NCI-H510A (cell line): ENCODE data around the gene ETNK2.

Source experiments
- DNase-seq: peaks from one replicate; lab custom pipeline; 2025; lab: John Stamatoyannopoulos, UW

ETNK2 gene

GRCh38 chr1:204147406-204148383 is 4.1 kb downstream of the ETNK2 start:
- DNase-seq, result no peak

DNA sequence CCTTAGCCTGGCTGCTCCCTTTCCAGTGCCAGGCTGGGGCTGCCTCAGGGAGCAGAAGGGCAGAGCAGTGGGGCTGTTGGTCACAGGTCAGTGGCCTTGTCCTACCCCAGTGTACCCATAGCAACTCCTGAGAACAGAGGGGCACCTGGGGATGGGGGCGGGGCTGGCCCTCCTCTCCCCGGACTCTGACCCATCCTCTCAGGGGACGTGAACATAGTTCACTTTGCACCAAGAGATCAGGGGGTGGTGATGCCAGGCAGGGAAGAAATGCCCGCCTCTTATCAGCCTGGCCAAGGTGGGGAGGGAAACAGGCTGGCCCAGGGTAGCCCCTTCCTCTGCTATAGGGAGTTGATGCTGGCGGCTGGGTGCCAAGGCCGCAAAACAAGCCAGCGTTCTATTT is 4.9 kb downstream of the ETNK2 start:
- DNase-seq, result no peak

GRCh38 chr1:204146309-204146708 is 5.5 kb downstream of the ETNK2 start:
- no peak for DNase-seq

DNA sequence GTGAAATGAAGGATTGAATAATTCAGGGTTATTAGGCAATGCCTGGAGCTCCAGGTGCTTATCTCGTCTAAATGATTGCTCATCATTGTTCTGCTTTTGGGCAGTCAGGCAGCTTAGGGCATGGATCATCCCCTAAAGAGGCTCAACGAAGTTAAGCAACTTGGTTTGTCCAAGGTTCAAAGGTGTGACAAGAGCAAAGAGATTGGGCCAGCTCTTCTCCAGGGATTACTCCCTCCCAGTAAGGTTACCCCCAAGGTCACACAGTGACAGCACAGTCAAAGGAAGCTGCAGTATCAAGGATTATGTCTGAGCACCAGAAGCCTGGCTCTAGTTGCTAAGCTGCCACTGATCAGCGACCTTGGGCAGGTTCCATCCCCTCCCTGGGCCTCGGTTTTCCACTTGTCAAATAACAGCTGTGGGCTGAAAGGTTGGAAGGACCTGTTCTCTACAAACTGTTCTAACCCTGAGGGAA is 6.8 kb downstream of the ETNK2 start:
- DNase-seq, result no peak

DNA sequence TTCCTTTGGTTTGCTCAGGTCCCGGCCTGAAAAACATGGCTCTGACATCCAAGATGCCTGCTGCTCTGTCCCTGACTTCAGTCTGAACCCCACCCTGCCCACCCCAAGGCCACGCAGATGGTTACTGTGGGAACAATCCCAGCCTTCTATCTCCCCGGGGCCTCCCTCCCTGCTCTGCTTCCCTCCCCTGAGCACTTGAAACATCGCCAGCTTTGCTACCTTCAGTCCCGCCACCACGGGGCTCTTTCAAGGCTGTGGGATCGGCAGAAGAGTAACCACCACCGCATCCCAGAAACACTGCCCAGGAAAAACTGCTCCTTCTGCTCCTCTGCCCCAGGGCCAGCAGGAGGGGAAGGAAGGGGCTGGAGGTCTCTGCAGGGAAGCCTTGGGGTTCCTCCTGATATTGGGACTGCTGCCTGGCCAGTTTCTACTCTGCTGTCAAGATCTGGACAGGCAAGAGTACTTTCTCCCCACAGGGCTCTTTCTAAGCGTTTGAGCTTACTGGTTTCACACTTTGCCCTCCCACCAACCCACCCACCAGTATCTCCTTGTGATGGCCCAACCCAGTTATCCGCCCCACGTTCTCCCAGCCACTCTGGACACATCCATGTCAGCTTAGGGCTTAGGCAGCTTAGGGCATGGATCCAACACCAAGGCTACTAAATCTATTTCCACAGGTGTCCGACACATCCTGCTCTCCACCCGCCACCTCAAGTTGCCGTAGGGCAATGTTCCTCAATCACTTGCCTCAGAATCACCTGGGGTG is 8.4 kb downstream of the ETNK2 start:
- no peak for DNase-seq

GRCh38 chr1:204142032-204142974 is 9.5 kb downstream of the ETNK2 start:
- DNase-seq, result no peak

GRCh38 chr1:204141131-204141530 is 10.7 kb downstream of the ETNK2 start:
- DNase-seq, result no peak

DNA sequence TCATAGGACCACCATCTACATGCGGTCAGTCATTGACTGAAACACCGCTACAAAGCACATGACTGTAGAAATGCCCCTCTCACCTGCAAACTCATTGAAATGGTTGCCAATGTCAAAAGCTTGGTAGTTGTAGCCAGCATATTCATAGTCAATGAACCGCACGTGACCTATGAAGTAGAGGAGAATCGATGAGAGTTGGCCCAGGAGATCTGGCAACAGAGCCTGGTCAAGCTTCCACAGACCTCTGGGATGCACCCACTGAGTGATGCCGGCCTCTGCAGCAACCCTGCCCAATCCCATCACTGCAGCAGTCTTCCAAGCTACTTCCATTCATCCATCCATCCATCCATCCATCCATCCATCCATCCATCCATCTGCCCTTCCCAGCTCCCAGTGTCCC is 11.9 kb downstream of the ETNK2 start:
- no peak for DNase-seq

- no peak for DNase-seq
Measured at GRCh38 chr1:204139088-204139487, 12.8 kb downstream of the ETNK2 start.

- no peak for DNase-seq
Measured at GRCh38 chr1:204136814-204137213, 15.0 kb downstream of the ETNK2 start.

GRCh38 chr1:204134103-204134502 is 17.7 kb downstream of the ETNK2 start:
- DNase-seq, result no peak

- DNase-seq, result no peak
Measured at GRCh38 chr1:204132718-204133117, 19.1 kb downstream of the ETNK2 start.

GRCh38 chr1:204131978-204132377 is 19.9 kb downstream of the ETNK2 start:
- DNase-seq, result no peak

DNA sequence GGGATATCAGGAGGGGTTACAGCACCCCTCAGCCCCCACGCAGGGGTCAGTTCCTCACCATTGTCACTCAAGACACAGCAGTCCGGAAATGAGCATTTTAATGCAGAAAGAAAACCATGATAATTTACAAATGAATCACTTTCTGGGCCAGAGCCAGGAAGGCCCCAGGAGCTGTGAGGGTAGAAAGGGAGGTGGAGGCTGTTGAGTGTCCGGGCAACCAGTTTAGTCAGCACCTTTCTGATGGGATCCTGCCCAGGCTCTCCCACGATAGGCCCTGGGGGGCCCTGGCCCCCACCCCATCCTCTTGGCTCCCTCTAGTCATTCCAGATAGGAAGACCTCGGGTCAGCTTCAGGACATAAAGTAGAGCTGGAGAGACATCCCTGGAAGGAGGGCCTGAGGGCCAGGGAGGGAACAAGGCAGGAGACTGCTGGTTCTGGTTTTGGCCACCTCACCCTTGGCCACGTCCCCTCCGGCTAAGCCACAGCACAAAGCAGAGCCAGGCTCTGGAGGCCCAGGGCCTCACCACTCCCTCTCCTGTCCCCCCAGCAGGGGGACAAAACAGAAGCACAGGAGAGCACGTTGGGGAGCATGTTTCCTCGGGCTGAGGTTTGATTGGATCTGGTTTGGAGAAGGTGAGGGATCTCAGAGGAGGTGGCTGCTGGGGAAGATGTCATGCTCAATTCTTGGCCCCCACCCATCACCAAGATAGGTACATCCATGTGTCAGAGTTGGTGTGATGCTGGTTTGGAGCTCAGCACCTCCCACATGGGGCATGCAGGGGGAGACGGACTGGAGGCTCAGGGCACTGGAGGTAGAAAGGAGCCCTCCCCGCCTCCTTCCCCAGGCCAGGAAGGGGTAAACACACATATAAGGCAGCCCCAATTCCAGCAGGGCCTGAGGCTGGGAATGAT is 20.6 kb downstream of the ETNK2 start:
- DNase-seq, result no peak

- no peak for DNase-seq
Measured at GRCh38 chr1:204130178-204130577, 21.7 kb downstream of the ETNK2 start.

GRCh38 chr1:204128964-204129896 is 22.6 kb downstream of the ETNK2 start:
- DNase-seq, result peak; percentile 43

GRCh38 chr1:204128464-204128963 is 23.3 kb downstream of the ETNK2 start:
- no peak for DNase-seq

DNA sequence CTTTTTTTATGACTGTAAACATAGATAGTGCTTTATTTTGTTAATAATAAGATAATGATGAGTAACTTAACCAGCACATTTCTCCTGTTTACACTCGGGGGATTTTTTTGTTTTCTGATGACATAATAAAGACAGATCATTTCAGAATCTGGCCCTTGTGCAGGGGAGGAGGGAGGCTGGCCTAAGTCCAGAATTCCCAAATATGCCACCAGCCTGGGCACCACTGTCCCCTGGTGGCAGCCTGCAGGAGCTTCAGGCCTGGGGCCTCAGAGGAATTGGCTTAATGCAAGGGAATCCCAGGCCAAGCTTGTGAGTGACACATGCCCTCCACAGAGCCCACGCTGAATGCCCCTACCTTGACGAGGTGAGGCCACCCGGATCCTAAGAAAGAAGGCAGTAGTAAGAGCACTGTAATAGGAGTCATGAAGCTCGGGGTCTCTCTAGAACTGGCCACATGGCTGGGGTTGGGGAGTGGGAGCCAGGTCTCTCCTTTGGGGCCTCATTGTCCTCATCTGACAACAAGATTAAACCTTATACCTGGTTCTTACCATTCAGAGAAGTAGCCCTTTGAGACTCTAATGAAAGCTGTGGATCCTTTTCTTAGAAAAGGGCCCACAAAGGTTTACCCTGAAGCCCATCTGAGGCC is 24.1 kb downstream of the ETNK2 start:
- peak; percentile 53 for DNase-seq

GRCh38 chr1:204126956-204127355 is 24.9 kb downstream of the ETNK2 start:
- DNase-seq, result no peak
